MM.1S (cell line): ENCODE measurements around the gene KRT27.

Source experiments
- DNase-seq: peaks from one replicate; pipeline ENCODE4 v3.0.0-alpha.2; 2015
- H2AFZ ChIP-seq: fragments of 300-600 bp; sonication (generic); 2 replicates; pipeline ENCODE4 v1.6.0; 2016; ENCODE audit warnings: antibody characterized with exemption, low read length
- H3F3A ChIP-seq: fragments of 300-600 bp; sonication (generic); 2 replicates; pipeline ENCODE4 v1.6.1; 2016; ENCODE audit warnings: mild to moderate bottlenecking, antibody characterized with exemption, low read length, moderate library complexity, mixed read lengths; ENCODE audit not compliant: insufficient read depth
- H3K27ac ChIP-seq: fragments of 300-600 bp; sonication (generic); 2 replicates; pipeline ENCODE4 v1.5.1; 2016; ENCODE audit warnings: mild to moderate bottlenecking, low read length
- H3K27me3 ChIP-seq: fragments of 300-600 bp; sonication (generic); replicated peaks from 2 replicates; pipeline ENCODE4 v1.6.0; 2016; ENCODE audit warnings: low read length; ENCODE audit not compliant: insufficient read depth
- H3K36me3 ChIP-seq: fragments of 300-600 bp; sonication (generic); replicated peaks from 2 replicates; pipeline ENCODE4 v1.6.1; 2016; ENCODE audit warnings: mild to moderate bottlenecking, low read length, mixed read lengths; ENCODE audit not compliant: insufficient read depth
- H3K4me1 ChIP-seq: fragments of 300-600 bp; sonication (generic); 2 replicates; pipeline ENCODE4 v1.6.1; 2016; ENCODE audit warnings: low read length, mixed read lengths
- H3K4me2 ChIP-seq: fragments of 300-600 bp; sonication (generic); 2 replicates; pipeline ENCODE4 v1.6.0; 2016; ENCODE audit warnings: low read depth, low read length
- H3K4me3 ChIP-seq: fragments of 300-600 bp; sonication (generic); 2 replicates; pipeline ENCODE4 v1.5.1; 2016; ENCODE audit warnings: low read length, mixed read lengths
- H3K79me2 ChIP-seq: fragments of 300-600 bp; sonication (generic); 2 replicates; pipeline ENCODE4 v1.6.1; 2016; ENCODE audit warnings: mixed run types, low read length, mixed read lengths
- H3K9ac ChIP-seq: fragments of 300-600 bp; sonication (generic); 2 replicates; pipeline ENCODE4 v1.6.1; 2016; ENCODE audit warnings: low read length, mixed read lengths
- H3K9me2 ChIP-seq: fragments of 300-600 bp; sonication (generic); replicated peaks from 2 replicates; pipeline ENCODE4 v1.6.1; 2016; ENCODE audit warnings: mild to moderate bottlenecking, low read length, mixed read lengths; ENCODE audit not compliant: insufficient read depth
- H3K9me3 ChIP-seq: fragments of 300-600 bp; sonication (generic); replicated peaks from 2 replicates; pipeline ENCODE4 v1.6.1; 2016; ENCODE audit warnings: mild to moderate bottlenecking, low read length, mixed read lengths; ENCODE audit not compliant: insufficient read depth
- H4K20me1 ChIP-seq: fragments of 300-600 bp; sonication (generic); 2 replicates; pipeline ENCODE4 v1.6.1; 2016; ENCODE audit warnings: mild to moderate bottlenecking, low read length, moderate library complexity, mixed read lengths; ENCODE audit not compliant: insufficient read depth
- CTCF ChIP-seq: fragments of 300-600 bp; sonication (generic); IDR thresholded peaks from 2 replicates; pipeline ENCODE4 v1.5.1; 2016; ENCODE audit warnings: antibody characterized with exemption, low read length, mixed read lengths
- EZH2 ChIP-seq: fragments of 300-600 bp; sonication (generic); optimal IDR thresholded peaks from 2 replicates; pipeline ENCODE3; 2017; ENCODE audit warnings: low read depth, mild to moderate bottlenecking, antibody characterized with exemption, low read length, mixed read lengths
- EZH2phosphoT487 ChIP-seq: fragments of 300-600 bp; sonication (generic); IDR thresholded peaks from 2 replicates; pipeline ENCODE4 v1.6.1; 2018; ENCODE audit warnings: antibody characterized with exemption, low read length

Gene KRT27

GRCh38 chr17:40809721-40810421, 27.5 kb upstream of the KRT27 start:
- no peak overlapping the region for H3K4me2 ChIP-seq
- H3K27me3 ChIP-seq: no peaks in the 10 kb centered on the region
- no peak overlapping the region for H2AFZ ChIP-seq
- H3K79me2 ChIP-seq: no peaks in the 10 kb centered on the region
- H3K4me1 ChIP-seq: no peaks in the 10 kb centered on the region
- H3K9me3 ChIP-seq: no peaks in the 10 kb centered on the region
- no peaks in the 10 kb centered on the region for H3F3A ChIP-seq
- H4K20me1 ChIP-seq: no peaks in the 10 kb centered on the region
- H3K27ac ChIP-seq: no peak overlapping the region
- H3K9me2 ChIP-seq: no peaks in the 10 kb centered on the region
- H3K36me3 ChIP-seq: no peaks in the 10 kb centered on the region
- no peak for DNase-seq
- no peak overlapping the region for H3K9ac ChIP-seq
- H3K4me3 ChIP-seq: no peak overlapping the region
- TF ChIP-seq EZH2: no peak

- Histone ChIP-seq H3F3A (no peaks in the 10 kb centered on the region), H3K9ac (no peak overlapping the region), H3K27ac (no peak overlapping the region), H3K4me3 (no peak overlapping the region), H3K27me3 (no peaks in the 10 kb centered on the region), H3K9me3 (no peaks in the 10 kb centered on the region), H3K9me2 (no peaks in the 10 kb centered on the region), H2AFZ (no peak overlapping the region), H3K36me3 (no peaks in the 10 kb centered on the region), H4K20me1 (no peaks in the 10 kb centered on the region), H3K4me1 (no peaks in the 10 kb centered on the region), H3K4me2 (no peak overlapping the region), H3K79me2 (no peaks in the 10 kb centered on the region)
- TF ChIP-seq EZH2phosphoT487 (no peak), EZH2 (no peak)
- no peak for DNase-seq
These were observed 23.8 kb upstream of the KRT27 start for GRCh38 chr17:40806131-40806530.

GRCh38 chr17:40803617-40804082, 21.3 kb upstream of the KRT27 start:
- H3K4me1 ChIP-seq: no peaks in the 10 kb centered on the region
- H3K9me3 ChIP-seq: no peaks in the 10 kb centered on the region
- DNase-seq: peak; percentile 80
- no peaks in the 10 kb centered on the region for H3K79me2 ChIP-seq
- no peak overlapping the region for H3K9ac ChIP-seq
- no peaks in the 10 kb centered on the region for H3K27me3 ChIP-seq
- no peaks in the 10 kb centered on the region for H3K9me2 ChIP-seq
- no peaks in the 10 kb centered on the region for H4K20me1 ChIP-seq
- no peak overlapping the region for H3K4me2 ChIP-seq
- H3K27ac ChIP-seq: no peak overlapping the region
- H3F3A ChIP-seq: no peaks in the 10 kb centered on the region
- TF ChIP-seq CTCF (peak; percentile 88), EZH2phosphoT487 (no peak), EZH2 (no peak)
- H3K4me3 ChIP-seq: no peak overlapping the region
- H3K36me3 ChIP-seq: no peaks in the 10 kb centered on the region
- peak overlapping the region; percentile 42; the same call in 1 of the 2 replicates for H2AFZ ChIP-seq

DNA sequence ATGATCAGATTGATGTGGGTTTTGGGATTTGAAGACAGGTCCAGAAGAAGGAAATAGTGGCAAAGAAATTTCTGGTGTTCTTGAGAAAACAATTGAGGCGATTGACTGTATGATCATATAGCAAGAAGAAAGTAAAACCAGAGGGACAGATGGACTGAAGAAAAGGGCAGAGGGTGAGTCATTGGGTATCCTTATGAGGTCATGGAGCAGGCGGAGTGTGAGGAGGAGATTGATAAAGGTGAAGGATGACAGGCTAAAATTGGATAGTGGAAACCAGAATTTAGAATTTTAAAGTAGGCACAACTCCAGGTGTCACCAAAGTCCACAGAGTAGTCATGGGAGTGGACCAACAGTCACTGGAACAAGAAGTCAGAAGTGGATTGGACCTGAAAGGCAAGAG, 18.8 kb upstream of the KRT27 start:
- no peak overlapping the region for H3K4me2 ChIP-seq
- no peaks in the 10 kb centered on the region for H3K9me3 ChIP-seq
- no peaks in the 10 kb centered on the region for H3K9me2 ChIP-seq
- no peak overlapping the region for H3K4me3 ChIP-seq
- TF ChIP-seq EZH2phosphoT487: no peak
- TF ChIP-seq EZH2: no peak
- TF ChIP-seq CTCF: no peak
- no peak for DNase-seq
- H3K27me3 ChIP-seq: no peaks in the 10 kb centered on the region
- no peak overlapping the region for H3K27ac ChIP-seq
- H4K20me1 ChIP-seq: no peaks in the 10 kb centered on the region
- H3K36me3 ChIP-seq: no peaks in the 10 kb centered on the region
- H2AFZ ChIP-seq: no peak overlapping the region
- no peaks in the 10 kb centered on the region for H3F3A ChIP-seq
- no peaks in the 10 kb centered on the region for H3K79me2 ChIP-seq
- no peak overlapping the region for H3K9ac ChIP-seq
- H3K4me1 ChIP-seq: no peaks in the 10 kb centered on the region
